HG02885 (cell line): Measurements from ENCODE around the gene CHFR.
A peak's percentile ranks its signal among the peaks of the same experiment; 100 is the strongest.
"Not testable (repeated sequence)": the region's sequence is repeated elsewhere in the genome, so short reads cannot be mapped to it uniquely, and the experiment has no call there.

Experiments
- ATAC-seq: cut with Tn5 transposase; IDR thresholded peaks from one replicate; pipeline ENCODE4 v1.9.1; 2021; ENCODE audit warnings: mild to moderate bottlenecking; ENCODE audit not compliant: unreplicated experiment, poor library complexity

The CHFR gene

GRCh38 chr12:132887513-132888351 lies at the start of gene CHFR:
TSS of gene CHFR (minus strand) at chr12:132887605. CDS start at chr12:132887328, 277 bp downstream.
- ATAC-seq, result peak; percentile 98

- not testable (repeated sequence) for ATAC-seq
Measured at GRCh38 chr12:132936921-132937320, 49.5 kb upstream of the CHFR start.

GRCh38 chr12:132936163-132936562 lies 48.8 kb upstream of the CHFR start:
- ATAC-seq, result no peak

- ATAC-seq, result no peak
Measured at GRCh38 chr12:132926415-132926833, 39.0 kb upstream of the CHFR start.

- ATAC-seq, result no peak
Measured at GRCh38 chr12:132925597-132926414, 38.4 kb upstream of the CHFR start.

- no peak for ATAC-seq
Measured at GRCh38 chr12:132924356-132924755, 37.0 kb upstream of the CHFR start.

- no peak for ATAC-seq
Measured at GRCh38 chr12:132923356-132923909, 36.0 kb upstream of the CHFR start.

GRCh38 chr12:132922676-132923075 lies 35.3 kb upstream of the CHFR start:
- ATAC-seq, result no peak

- no peak for ATAC-seq
Measured at GRCh38 chr12:132921685-132922084, 34.3 kb upstream of the CHFR start.

- no peak for ATAC-seq
Measured at GRCh38 chr12:132918680-132919079, 31.3 kb upstream of the CHFR start.

GRCh38 chr12:132909030-132909368 lies 21.6 kb upstream of the CHFR start:
- ATAC-seq, result peak; percentile 5

GRCh38 chr12:132908145-132909029 lies 21.0 kb upstream of the CHFR start:
- peak; percentile 95 for ATAC-seq

GRCh38 chr12:132907789-132908144 lies 20.4 kb upstream of the CHFR start:
- ATAC-seq, result not testable (repeated sequence)

- ATAC-seq, result no peak
Measured at GRCh38 chr12:132907216-132907615, 19.8 kb upstream of the CHFR start.

- no peak for ATAC-seq
Measured at GRCh38 chr12:132904718-132905328, 17.4 kb upstream of the CHFR start.

GRCh38 chr12:132899033-132899432 lies 11.6 kb upstream of the CHFR start:
- no peak for ATAC-seq

- no peak for ATAC-seq
Measured at GRCh38 chr12:132888852-132889251, 1.4 kb upstream of the CHFR start.

GRCh38 chr12:132886529-132887477 lies 602 bp downstream of the CHFR start:
- ATAC-seq, result peak; percentile 24

GRCh38 chr12:132881818-132882217 lies 5.6 kb downstream of the CHFR start:
- no peak for ATAC-seq
